Measurements from ENCODE around the gene ASPHD2. TPM values are rescaled to one million over a fixed set of nuclear protein-coding genes. Genes with fewer than 3 reads are reported as not detected.

ASPHD2 gene
- total and polyA plus RNA-seq, 10 of the 15 experiments (the other 5 are each of a cell fraction or from before 2014, with no cell fraction given): 1.6 to 10.6 (median 5.2) TPM

- TF ChIP-seq ZBTB11 (CRISPR knock-in tag; IDR thresholded peaks at IDR 0.05) (no peak), ZNF687 (IDR thresholded peaks at IDR 0.05) (no peak)
Observed at GRCh38 chr22:26417406-26417805, 11.7 kb upstream of the ASPHD2 start (continued).

GRCh38 chr22:26418620-26419019, 10.4 kb upstream of the ASPHD2 start:
- ChIA-PET CTCF (interaction anchor here (1.7 kb wide), 1 partner anchor 41 kb away, joined by 4 read pairs; no protein-coding TSS in a partner anchor), SMC1A (ENCODE audit: uncharacterized antibody, unreplicated experiment) (interaction anchor here (1.7 to 1.9 kb wide), 2 partner anchors 8 to 12 kb away, joined by 6 to 13 read pairs; no protein-coding TSS in a partner anchor), POLR2A (no interaction called here), RAD21 (ENCODE audit: unreplicated experiment) (interaction anchor here (1.8 kb wide), 1 partner anchor 12 kb away, joined by 3 read pairs; no protein-coding TSS in a partner anchor)
- FAIRE-seq (no peak), DNase-seq (ENCODE audit: low read depth, low spot score) (no peak), ATAC-seq (no peak)
- Histone ChIP-seq H3K36me3 (ENCODE audit: control insufficient read depth in 2 of 2, insufficient read depth in 2 of 2, low read length in 1 of 2) (no peaks in the 10 kb centered on the region), H3K4me2 (ENCODE audit: control insufficient read depth, insufficient read depth) (no peak overlapping the region), H3K27ac (ENCODE audit: control insufficient read depth, insufficient read depth) (no peak overlapping the region), H4K20me1 (ENCODE audit: control insufficient read depth, insufficient read depth) (no peaks in the 10 kb centered on the region), H3K9ac (ENCODE audit: control insufficient read depth, insufficient read depth, low read length) (no peak overlapping the region), H3K4me3 (no peak overlapping the region), H3K79me2 (ENCODE audit: control insufficient read depth, insufficient read depth, low read length) (no peaks in the 10 kb centered on the region), H3K9me3 (replicated peaks; ENCODE audit: control insufficient read depth, insufficient read depth, low read length) (peaks cover 8% of the 10 kb centered on the region; the same call in 2 of the 3 replicates), H3K27me3 (replicated peaks in 1 of 2; ENCODE audit: control insufficient read depth in 2 of 2, insufficient read depth in 2 of 2, low read length in 1 of 2) (peaks cover 0 to 1% of the 10 kb centered on the region in 2 experiments; a peak in 3 of 4 replicates), H3K4me1 (ENCODE audit: control insufficient read depth, insufficient read depth, low read length) (no peaks in the 10 kb centered on the region), H2AFZ (ENCODE audit: control insufficient read depth, low read depth, low read length) (no peak overlapping the region)
- intact Hi-C loops (cut with micrococcal nuclease; ENCODE audit: unreplicated experiment): no loop called here
- BruUV-seq (replicated peaks): no TSS peak
- in situ Hi-C loops (cut with MboI): no loop called here
- WGBS (ENCODE audit: insufficient coverage, insufficient replicate concordance, low lambda C conversion rate, missing lambda C conversion rate): 18% methylated on average over 3 of the region's 3 CpGs
- TF ChIP-seq FOS (IDR thresholded peaks at IDR 0.05; ENCODE audit: borderline replicate concordance, extremely low read depth, insufficient read length) (no peak), CBX3 (IDR thresholded peaks at IDR 0.05; ENCODE audit: borderline replicate concordance, low read depth) (no peak), BCL3 (IDR thresholded peaks at IDR 0.05; ENCODE audit: borderline replicate concordance, insufficient read depth, low read depth, low read length, poor library complexity, severe bottlenecking) (no peak), MYB (IDR thresholded peaks at IDR 0.05; ENCODE audit: borderline replicate concordance, low read depth, low read length) (no peak), MLLT1 (IDR thresholded peaks at IDR 0.05) (no peak), EGR1 (IDR thresholded peaks at IDR 0.05; ENCODE audit: borderline replicate concordance in 1 of 2, low read depth in 2 of 2, low read length in 2 of 2) (no peak), ZNF24 (IDR thresholded peaks at IDR 0.05) (no peak), NR2C2 (IDR thresholded peaks at IDR 0.05; ENCODE audit: borderline replicate concordance, control insufficient read depth, insufficient read length, low read depth) (no peak), NFYB (IDR thresholded peaks at IDR 0.05; ENCODE audit: insufficient read depth, low read depth, low read length) (no peak)
